ENCODE data around the gene FXYD4.
"Not testable (repeated sequence)": the region's sequence is repeated elsewhere in the genome, so short reads cannot be mapped to it uniquely, and the experiment has no call there.

FXYD4 gene

DNA sequence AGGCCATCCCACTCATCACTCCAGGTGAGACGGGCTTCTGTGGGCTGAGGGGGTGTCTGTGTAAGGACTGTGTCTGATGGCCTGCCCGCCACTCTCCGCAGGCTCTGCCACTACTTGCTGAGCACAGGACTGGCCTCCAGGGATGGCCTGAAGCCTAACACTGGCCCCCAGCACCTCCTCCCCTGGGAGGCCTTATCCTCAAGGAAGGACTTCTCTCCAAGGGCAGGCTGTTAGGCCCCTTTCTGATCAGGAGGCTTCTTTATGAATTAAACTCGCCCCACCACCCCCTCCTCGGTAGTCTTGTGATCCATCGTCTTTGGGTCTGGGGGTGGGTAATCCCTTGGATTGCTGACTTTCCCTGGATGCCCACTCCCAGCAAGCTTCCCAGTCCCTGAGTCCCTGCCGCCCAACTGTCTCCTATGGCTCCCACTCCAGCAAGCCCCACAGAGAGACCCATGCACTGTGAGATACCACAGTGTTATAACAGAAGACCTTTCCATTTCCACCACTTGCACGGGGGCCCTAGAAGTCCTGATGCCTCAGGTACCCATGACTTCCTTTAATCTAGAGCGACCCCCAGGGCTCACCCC is 4.7 kb downstream of the FXYD4 start:
- DNase-seq (ENCODE audit: low spot score): no peak

DNA sequence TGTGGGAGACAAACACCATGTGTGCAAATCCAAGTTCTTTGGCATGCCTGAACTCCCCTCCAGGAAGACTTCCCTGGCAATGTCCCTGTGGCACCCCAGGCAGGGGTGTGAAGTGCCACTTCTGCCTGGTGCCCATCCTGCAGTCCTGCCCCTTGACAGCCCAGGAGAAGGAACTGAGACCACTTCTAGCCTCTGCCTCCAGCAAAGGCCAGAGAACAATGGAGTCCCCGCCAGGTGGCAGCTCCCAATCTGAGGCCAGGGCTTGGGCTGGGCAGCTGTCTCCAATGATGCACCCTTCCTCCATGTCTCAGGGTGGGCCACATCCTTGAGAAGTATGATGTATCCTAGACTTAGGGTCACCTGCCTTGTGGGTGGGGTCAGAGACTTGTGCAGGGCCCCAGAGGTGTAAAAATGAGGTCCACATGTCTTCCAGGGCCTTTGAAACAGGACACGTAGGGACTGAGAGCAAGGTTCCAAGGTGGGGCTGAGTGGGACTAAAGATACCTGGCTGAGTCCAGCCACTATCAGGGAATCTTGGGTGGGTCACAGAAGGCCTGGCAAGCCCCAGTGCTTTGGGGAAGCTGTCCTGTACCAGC is 5.5 kb downstream of the FXYD4 start:
- DNase-seq (ENCODE audit: low spot score): no peak

DNA sequence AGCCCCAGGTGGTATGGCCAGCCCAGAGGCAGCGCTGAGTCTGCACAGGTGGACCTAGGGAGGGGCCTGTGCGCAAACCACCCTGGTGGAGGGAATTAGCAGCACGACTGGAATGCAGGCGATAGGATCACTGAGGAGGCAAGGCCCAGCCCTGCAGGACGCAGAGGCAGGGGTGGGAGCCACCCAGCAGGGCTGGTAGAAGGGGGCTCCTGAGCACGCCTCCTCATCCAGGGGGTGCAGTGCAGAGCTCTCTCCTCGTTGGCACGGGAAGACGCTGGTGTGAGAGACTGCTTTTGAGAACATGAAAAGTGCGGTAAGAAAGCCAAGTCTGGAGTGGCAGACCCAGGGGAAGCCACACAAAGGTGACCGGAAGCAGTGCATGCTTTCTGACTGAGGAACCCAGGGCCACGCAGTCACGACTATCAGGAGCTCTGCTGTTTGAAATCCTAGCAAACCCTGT is 6.0 kb downstream of the FXYD4 start:
- DNase-seq (ENCODE audit: low spot score): no peak

DNA sequence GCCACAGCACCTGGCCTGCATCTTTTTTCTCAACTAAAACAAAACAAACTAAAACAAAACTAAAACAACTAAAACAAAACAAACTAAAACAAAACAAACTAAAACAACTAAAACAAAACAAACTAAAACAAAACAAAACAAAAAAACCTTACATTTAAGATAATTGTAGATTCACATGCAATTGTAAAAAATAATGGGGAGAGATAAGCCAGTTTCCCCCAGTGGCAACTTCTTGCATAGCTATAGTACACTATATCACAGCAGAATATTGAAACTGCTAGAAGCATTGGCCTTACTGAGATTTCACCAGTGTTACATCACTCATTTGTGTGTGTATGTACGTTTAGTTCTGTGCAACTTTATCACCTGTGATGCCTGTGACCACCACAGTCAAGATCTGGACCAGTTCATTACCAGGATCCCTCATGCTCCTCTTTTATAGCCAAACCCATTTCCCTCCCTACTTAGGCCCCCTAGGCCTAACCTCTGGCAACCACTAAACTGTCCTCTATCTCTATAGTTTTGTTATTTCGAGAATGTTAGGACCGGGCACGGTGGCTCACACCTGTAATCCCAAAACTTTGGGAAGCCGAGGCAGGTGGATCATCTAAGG is 9.3 kb downstream of the FXYD4 start:
- DNase-seq (ENCODE audit: low spot score): no peak

DNA sequence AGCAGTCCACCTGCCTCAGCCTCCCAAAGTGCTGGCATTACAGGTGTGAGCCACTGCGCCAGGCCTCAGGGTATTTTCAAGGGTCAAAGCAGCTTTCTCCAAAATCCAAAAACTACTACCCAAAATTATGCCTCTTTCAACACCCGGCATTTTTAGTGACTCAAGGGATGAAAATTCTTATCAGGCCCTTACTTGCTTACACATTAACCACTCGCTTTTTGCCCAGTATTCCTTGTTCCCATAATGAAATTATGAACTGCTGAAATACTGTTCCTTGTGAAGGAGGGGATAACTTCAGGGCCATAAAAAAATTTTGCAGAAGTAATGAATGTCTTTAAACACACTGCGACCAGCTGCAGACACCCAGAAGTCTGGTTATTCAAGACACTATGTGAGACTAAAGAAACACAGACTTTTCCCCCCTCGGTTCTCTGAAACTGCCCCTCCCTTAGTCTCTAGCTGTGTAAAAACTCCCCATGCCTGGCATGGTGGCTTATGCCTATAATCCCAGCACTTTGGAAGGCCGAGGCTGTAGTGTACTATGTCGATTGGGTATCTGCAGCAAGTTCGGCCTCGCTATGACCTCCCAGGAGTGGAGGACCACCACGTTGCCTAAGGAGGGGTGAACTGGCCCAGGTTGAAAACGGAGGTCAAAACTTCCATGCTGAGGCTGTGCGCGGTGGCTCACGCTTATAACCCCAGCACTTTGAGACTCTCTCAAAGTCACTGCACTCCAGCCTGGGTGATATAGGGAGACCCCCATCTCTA is 12.0 kb downstream of the FXYD4 start:
- no peak for DNase-seq (ENCODE audit: low spot score)

DNA sequence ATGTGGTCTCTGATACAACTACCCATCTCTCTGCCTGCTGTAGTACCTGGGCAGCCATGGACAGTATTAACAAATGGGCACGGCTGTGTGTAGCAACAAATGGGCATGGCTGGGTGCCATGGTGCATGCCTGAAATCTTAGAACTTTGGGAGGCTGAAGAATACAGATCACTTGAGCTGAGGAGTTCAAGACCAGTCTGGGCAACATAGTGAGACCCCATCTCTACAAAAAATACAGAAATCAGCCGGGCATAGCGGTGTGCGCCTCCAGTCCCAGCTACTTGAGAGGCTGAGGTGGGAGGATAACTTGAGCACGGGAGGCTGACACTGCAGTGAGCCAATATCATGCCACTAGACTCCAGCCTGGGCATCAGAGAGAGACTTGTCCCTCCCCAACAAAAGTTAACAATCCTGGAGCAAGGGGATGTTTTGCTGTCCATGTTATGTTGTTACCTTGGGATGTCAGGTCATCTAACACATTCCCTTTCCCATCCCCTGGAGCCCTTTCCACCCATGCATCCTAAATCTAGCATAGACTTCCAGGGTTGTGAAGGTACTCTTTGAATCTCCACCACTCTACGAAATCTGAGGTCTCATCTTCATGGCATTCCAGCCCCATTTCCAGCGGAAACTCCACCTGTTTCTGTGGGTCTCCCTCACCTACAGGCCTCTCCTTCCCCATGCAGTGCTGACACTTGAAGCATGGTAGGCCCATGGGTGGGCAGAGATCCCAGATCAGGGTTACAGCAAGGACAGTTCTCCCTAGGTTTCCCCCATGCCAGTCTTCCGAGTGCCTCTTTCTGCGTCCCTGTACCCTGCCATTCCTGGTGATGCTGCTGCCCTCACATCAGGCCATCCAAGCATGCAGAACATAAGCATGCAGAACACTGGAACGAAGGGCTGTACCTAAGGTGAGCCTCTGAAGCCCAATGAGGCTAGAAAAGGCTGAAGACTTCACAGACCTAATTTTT is 13.1 kb downstream of the FXYD4 start:
- DNase-seq (ENCODE audit: low spot score): no peak

DNA sequence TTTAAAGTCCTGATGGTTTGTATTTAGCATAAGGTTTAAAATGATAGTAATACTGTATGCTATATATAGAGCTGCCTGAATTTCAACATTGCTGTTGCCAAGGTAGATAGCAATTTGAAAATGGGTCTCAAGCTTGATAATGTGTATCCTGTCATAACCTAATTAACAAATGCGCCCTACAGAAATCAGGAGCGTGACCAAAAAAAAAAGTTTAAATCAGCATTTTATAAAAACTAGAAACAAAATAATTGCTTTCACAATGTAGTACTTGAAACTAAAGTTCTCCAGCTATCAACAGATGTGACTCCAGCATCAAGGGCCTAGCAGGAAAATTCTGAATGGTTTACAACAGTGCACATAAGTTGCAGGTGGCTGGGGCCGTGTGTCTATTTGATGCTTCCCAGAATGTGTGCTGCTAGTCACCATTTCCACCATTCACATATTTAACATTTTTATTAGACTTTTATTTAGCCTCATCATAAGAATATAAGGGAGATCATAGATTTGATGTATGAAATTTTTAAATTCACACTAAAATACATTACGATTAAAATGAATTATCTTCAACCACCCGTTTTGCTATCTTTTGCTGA is 14.1 kb downstream of the FXYD4 start:
- DNase-seq (ENCODE audit: low spot score): no peak

DNA sequence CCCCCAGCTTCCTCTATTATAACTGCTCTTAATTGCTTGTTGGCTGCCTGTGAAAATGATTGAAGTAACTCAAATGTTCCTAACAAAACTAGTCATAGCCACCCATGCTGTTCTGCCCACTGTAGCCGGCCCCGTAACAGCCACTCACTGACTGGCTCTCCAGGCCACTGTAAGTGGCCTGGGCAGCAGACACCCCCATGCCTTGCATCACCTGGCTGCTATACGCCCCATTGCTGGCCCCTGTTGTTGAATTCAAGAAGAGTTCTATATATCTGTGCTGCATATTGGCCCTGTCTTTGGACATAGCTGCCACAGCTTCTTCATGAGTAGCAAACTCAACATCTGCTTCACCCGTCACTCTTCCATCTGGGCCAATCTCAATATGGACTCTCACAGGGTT is 15.1 kb downstream of the FXYD4 start:
- DNase-seq (ENCODE audit: low spot score): no peak

DNA sequence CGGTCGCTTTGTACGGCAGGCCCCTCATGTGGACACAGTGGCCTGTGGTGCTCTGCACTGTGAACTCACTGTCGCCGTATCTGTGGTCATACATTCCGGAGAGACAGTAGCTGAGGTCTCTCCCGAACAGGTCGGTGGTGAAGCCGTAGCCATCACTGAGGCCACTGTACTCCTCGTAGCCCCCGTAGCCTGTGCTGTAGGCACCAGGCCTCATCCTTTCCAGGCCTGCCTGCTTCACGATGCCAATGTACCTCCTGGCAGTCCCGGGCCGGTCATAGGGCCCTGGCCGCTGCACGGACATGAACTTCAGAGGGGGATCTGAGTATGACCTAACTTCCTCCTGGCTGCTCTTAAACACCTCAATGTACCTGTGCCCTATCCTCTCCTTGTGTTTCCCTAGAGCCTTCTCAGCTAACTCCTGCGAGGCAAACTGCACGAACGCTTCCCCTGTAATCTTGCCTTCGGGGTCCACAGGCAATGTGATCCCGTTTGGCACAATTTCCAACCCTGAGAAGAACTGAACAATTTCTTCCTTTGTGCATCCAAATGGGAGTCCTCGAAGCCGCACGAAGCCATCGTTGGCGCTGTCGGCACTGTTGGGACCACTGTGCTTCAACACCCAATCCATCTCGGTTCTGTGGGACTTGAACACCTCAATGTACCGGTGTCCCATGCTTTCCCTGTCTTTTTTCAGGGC is 15.7 kb downstream of the FXYD4 start:
- no peak for DNase-seq (ENCODE audit: low spot score)

DNA sequence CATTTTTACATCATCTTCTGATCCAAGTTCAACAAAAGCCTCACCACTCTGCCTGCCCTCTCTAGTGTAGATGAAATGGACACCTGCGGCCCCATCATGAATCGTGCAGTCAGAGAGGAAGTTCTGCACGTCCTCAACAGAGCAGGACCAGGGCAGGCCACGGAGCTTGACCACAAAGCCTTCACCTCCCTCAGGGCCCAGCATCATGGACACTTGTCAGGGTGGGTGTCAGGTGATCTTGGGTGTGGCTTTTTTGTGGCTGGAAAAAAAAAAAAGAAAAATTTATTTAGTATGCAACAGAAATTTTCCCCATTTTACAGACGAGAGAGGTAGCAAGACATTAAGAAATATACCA is 16.2 kb downstream of the FXYD4 start:
- DNase-seq (ENCODE audit: low spot score): no peak

DNA sequence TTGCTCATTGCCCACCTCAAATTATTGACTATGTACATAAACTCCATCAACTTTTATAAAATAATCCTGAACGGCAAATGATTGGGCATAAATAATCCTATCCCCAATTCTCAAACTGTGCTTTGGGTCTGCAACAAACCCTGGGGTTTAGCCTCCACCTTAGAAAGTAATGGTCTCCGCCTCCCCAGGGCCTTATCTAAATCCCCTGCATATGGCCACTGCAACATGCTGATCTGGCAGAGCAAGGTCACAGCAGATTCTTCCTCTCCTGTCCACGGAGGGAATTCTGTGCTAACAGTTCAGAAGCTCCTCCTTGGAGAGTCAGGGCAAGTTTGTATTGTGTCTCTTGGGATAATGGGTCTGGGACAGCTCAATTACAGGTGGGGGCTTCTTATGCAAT is 18.4 kb downstream of the FXYD4 start:
- DNase-seq (ENCODE audit: low spot score): no peak

DNA sequence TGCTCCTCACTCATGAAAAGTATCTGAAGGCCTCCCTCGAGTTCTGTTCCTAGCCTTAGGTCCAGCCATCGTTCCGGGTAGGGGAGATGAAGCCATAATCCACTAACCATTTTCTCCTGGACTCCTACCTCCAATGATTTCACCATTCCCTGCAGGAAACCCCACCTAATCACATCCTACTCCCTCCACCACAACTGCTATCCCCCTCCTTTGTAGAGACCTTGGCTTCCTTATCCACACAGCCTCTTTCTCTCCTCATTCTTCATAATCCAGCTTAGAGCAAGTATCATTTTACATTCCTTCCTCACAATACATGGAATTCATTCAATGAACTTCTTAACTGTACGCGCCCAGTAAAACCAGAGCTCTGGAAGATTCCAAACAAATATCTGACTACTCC is 18.9 kb downstream of the FXYD4 start:
- no peak for DNase-seq (ENCODE audit: low spot score)

DNA sequence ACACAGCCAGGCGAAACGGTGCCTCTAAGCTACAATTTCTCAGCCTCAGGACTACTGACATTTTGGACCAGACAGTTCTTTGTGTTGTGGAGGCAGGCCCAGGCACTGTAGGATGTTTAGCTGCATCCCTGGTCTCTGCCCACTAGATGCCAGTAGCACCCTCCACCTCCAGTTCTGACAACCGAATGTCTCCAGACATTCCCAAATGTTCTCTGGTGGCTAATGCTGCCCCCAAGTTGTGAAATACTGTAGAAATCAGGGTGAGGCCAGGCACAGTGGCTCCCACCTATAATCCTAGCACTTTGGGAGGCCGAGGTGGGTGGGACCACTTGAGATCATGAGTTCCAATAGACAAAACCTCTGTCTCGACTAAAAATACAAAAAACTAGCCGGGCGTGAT is 19.3 kb downstream of the FXYD4 start:
- no peak for DNase-seq (ENCODE audit: low spot score)

DNA sequence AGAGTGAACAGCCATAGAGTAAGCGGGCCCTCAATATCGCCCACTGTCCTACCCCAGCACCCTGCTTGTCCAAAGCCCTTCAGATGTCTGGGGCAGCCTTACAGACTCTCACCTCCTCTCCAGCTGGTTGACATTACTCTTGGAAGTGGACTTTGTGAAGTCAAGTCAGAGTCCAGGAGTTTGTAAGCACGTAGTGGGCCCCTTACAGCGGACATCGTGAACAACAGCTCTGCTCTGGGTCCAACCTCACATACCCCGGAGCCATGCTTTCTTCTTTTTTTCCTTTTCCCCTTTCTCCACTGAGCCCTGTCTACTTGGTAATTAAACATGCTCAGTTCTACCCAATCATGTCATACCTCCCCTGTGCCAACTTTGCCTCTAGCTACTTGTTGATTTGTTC is 20.1 kb downstream of the FXYD4 start:
- DNase-seq (ENCODE audit: low spot score): no peak

DNA sequence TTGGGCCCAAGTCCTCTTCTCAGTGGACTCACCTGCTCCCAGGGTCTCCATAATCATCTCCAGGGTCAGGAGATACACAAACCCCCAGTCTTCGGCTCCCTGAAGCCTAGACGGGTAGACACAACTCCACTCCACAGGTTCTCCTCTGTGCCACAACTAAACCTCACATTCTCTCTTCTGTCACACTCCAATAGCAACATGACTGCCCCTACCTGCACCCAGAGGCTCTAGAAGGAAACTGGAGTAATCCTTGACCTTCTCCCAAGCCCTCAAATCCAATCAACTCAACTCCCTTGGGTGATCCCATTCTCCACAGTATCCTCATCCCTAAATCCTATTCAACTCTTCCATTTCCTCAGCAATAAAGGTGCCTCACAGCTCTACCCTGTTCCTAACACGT is 21.3 kb downstream of the FXYD4 start:
- no peak for DNase-seq (ENCODE audit: low spot score)

DNA sequence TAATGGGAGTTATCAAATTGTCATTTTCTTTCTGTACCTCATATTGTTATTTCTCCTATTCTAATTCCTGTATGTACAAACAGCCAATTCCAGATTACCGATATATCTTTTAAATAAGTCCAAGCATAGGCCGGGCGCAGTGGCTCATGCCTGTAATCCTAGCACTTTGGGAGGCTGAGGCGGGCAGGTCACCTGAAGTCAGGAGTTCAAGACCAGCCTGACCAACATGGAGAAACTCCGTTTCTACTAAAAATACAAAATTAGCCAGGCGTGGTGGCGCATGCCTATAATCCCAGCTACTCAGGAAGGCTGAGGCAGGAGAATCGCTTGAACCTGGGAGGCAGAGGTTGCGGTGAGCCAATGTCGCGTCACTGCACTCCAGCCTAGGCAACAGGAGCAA is 21.8 kb downstream of the FXYD4 start:
- DNase-seq (ENCODE audit: low spot score): not testable (repeated sequence)

DNA sequence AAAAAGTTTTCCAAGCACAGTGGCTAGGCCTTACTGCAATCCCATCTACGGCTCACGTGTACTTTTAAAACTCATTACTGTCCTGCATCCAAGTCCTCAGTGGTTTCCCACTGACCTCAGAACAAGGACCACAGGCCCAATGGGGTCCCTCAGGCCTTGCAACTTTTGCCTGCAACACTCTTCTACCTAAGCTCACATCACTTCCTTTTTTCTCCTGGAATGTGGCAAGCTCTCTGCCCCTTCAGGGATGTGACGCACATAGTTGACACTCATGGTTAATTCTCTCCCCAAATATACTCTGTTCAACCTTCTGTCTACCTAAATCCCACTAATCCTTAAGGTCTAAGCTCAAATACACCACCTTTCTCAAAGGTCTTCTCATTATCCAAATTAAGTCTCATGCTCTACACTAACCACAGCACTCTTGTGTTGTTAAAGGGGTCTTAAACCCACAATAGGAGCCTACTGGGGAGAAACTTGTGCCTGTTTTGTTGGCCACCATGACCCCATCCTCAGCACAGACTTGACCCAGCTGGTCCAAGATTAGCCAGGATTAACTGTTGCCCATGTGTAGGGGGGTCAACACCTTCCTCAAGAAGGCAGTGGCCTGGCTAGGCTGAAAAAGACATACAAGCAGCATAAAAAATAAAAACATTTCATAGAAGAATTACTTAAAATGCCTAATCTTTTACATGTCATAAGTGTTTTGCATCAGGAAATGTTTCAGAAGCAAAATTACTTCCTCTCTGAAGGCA is 22.3 kb downstream of the FXYD4 start:
- DNase-seq (ENCODE audit: low spot score): no peak

DNA sequence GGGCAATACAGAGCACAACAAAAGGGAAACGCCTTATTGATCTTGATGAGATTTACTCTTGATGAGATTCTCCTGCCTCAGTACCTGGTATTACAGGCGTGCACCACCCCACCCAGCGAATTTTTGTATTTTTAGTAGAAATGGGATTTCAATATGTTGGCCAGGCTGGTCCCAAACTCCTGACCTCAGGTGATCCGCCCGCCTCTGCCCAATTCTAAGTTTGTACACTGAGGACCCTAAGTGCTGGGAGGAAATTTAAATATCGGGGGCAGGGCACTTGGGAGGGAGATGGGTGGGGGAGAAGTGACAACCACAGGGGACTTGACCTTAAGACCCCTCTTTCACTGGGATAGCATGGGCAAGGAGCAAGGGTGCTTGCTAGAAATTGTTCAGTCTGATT is 23.4 kb downstream of the FXYD4 start:
- DNase-seq (ENCODE audit: low spot score): no peak

DNA sequence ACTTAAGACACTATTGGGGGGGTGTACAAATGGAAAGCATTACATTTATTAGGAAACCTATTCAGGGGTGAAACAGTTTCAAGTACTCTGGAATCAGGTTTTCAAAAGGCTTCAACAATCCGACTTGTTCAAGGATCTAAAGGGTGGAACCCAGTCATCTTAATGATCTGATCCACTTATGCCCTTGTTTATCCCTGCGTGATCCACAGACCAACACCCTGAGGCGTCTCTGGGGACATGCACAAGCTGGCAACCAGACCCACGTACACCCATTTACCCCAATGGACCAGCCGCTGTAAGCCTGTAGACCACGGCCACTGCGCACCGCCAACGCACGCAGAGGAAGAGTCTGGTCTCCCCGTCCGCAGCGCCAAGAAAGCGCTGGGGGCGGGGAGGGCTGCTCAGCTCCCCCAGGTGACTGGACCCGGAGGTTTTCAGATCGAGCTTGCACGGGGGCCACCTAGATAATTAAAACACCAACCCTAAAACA is 24.2 kb downstream of the FXYD4 start:
- no peak for DNase-seq (ENCODE audit: low spot score)
